ENCODE measurements around the gene SLCO4A1.

The SLCO4A1 gene

GRCh38 chr20:62653373-62653772, 11.1 kb downstream of the SLCO4A1 start:
- no peak for DNase-seq

- DNase-seq: no peak
Measured at GRCh38 chr20:62653951-62654685, 11.8 kb downstream of the SLCO4A1 start.

GRCh38 chr20:62655282-62656196, 13.2 kb downstream of the SLCO4A1 start:
- DNase-seq: no peak

GRCh38 chr20:62656197-62656918, 14.1 kb downstream of the SLCO4A1 start:
- no peak for DNase-seq

GRCh38 chr20:62656919-62657588, 14.8 kb downstream of the SLCO4A1 start:
- no peak for DNase-seq

- no peak for DNase-seq
Measured at GRCh38 chr20:62657589-62657942, 15.3 kb downstream of the SLCO4A1 start.

- DNase-seq: no peak
Measured at GRCh38 chr20:62657956-62658355, 15.7 kb downstream of the SLCO4A1 start.

GRCh38 chr20:62658593-62659178, 16.4 kb downstream of the SLCO4A1 start:
- DNase-seq: no peak

- no peak for DNase-seq
Measured at GRCh38 chr20:62659488-62660239, 17.4 kb downstream of the SLCO4A1 start.

GRCh38 chr20:62660240-62660615, 17.9 kb downstream of the SLCO4A1 start:
- no peak for DNase-seq

GRCh38 chr20:62660768-62661167, 18.5 kb downstream of the SLCO4A1 start:
- DNase-seq: no peak

GRCh38 chr20:62661647-62662046, 19.3 kb downstream of the SLCO4A1 start:
- DNase-seq: no peak

- DNase-seq: no peak
Measured at GRCh38 chr20:62662422-62662821, 20.1 kb downstream of the SLCO4A1 start.

GRCh38 chr20:62663145-62664018, 21.1 kb downstream of the SLCO4A1 start:
- DNase-seq: no peak

GRCh38 chr20:62664019-62664971, 22.0 kb downstream of the SLCO4A1 start:
- DNase-seq: no peak

GRCh38 chr20:62665153-62665754, 23.0 kb downstream of the SLCO4A1 start:
- DNase-seq: no peak

GRCh38 chr20:62665826-62666735, 23.8 kb downstream of the SLCO4A1 start:
- DNase-seq: no peak

Measured in right kidney (tissue), 1 donor.